ENCODE results near the gene MKKS. TPM values are rescaled to one million over a fixed set of nuclear protein-coding genes. Genes with fewer than 3 reads are reported as not detected.

Gene MKKS
- total RNA-seq, 1 experiment from 2014 or later: 15.3 TPM

GRCh38 chr20:10475225-10475624 is 41.2 kb upstream of the MKKS start:
- H3K27me3 Mint-ChIP-seq (ENCODE audit: insufficient read depth, unreplicated experiment): no peaks in the 10 kb centered on the region
- H3K36me3 Mint-ChIP-seq (ENCODE audit: insufficient read depth, unreplicated experiment): peaks cover 4% of the 10 kb centered on the region
- no peak for TF ChIP-seq CTCF (IDR thresholded peaks at IDR 0.05; ENCODE audit: insufficient read depth in 1 of 2, low read depth in 1 of 2, low read length in 1 of 2, severe bottlenecking in 1 of 2, unreplicated experiment in 1 of 2)
- no peak overlapping the region for H3K27ac Mint-ChIP-seq (ENCODE audit: unreplicated experiment)
- no peaks in the 10 kb centered on the region for H3K36me3 ChIP-seq (ENCODE audit: control insufficient read depth, insufficient read depth, low read length)
- H3K9me3 Mint-ChIP-seq (ENCODE audit: unreplicated experiment): no peaks in the 10 kb centered on the region
- H3K4me3 Mint-ChIP-seq (ENCODE audit: unreplicated experiment): no peak overlapping the region
- BruUV-seq (replicated peaks): no TSS peak
- no peaks in the 10 kb centered on the region for H3K4me1 ChIP-seq
- POLR2A ChIA-PET: no interaction called here
- intact Hi-C loops (cut with micrococcal nuclease; ENCODE audit: unreplicated experiment): no loop called here
- H3K9me3 ChIP-seq: no peaks in the 10 kb centered on the region
- H3K4me1 Mint-ChIP-seq (ENCODE audit: low read depth, unreplicated experiment): peaks cover 7% of the 10 kb centered on the region
- DNase-seq: no peak
- H3K27me3 ChIP-seq (replicated peaks; ENCODE audit: control insufficient read depth, insufficient read depth, low read length): no peaks in the 10 kb centered on the region
- H3K4me3 ChIP-seq (ENCODE audit: low read depth, low read length): no peak overlapping the region
- CTCF ChIA-PET: interaction anchor here (0.6 kb wide), 1 partner anchor 1537 kb away, joined by 3 read pairs; no protein-coding TSS in a partner anchor

GRCh38 chr20:10474606-10475184 is 40.7 kb upstream of the MKKS start:
- Histone ChIP-seq H3K27me3 (replicated peaks; ENCODE audit: control insufficient read depth, insufficient read depth, low read length) (no peaks in the 10 kb centered on the region), H3K36me3 (ENCODE audit: control insufficient read depth, insufficient read depth, low read length) (no peaks in the 10 kb centered on the region), H3K4me1 (no peaks in the 10 kb centered on the region), H3K9me3 (no peaks in the 10 kb centered on the region), H3K4me3 (ENCODE audit: low read depth, low read length) (no peak overlapping the region)
- peaks cover 7% of the 10 kb centered on the region for H3K4me1 Mint-ChIP-seq (ENCODE audit: low read depth, unreplicated experiment)
- no peaks in the 10 kb centered on the region for H3K9me3 Mint-ChIP-seq (ENCODE audit: unreplicated experiment)
- no peaks in the 10 kb centered on the region for H3K27me3 Mint-ChIP-seq (ENCODE audit: insufficient read depth, unreplicated experiment)
- ChIA-PET CTCF (interaction anchor here (0.6 kb wide), 1 partner anchor 1537 kb away, joined by 3 read pairs; no protein-coding TSS in a partner anchor), POLR2A (no interaction called here)
- H3K27ac Mint-ChIP-seq (ENCODE audit: unreplicated experiment): no peak overlapping the region
- DNase-seq: no peak
- TF ChIP-seq CTCF (IDR thresholded peaks at IDR 0.05; ENCODE audit: insufficient read depth in 1 of 2, low read depth in 1 of 2, low read length in 1 of 2, severe bottlenecking in 1 of 2, unreplicated experiment in 1 of 2): no peak
- H3K36me3 Mint-ChIP-seq (ENCODE audit: insufficient read depth, unreplicated experiment): peaks cover 4% of the 10 kb centered on the region
- no peak overlapping the region for H3K4me3 Mint-ChIP-seq (ENCODE audit: unreplicated experiment)
- BruUV-seq (replicated peaks): no TSS peak
- intact Hi-C loops (cut with micrococcal nuclease; ENCODE audit: unreplicated experiment): no loop called here

GRCh38 chr20:10472871-10473270 is 38.8 kb upstream of the MKKS start:
- Histone ChIP-seq H3K4me3 (ENCODE audit: low read depth, low read length) (no peak overlapping the region), H3K9me3 (no peaks in the 10 kb centered on the region), H3K36me3 (ENCODE audit: control insufficient read depth, insufficient read depth, low read length) (no peaks in the 10 kb centered on the region), H3K4me1 (peaks cover 6% of the 10 kb centered on the region; the same call in 1 of the 2 replicates), H3K27me3 (replicated peaks; ENCODE audit: control insufficient read depth, insufficient read depth, low read length) (no peaks in the 10 kb centered on the region)
- peaks cover 16% of the 10 kb centered on the region for H3K4me1 Mint-ChIP-seq (ENCODE audit: low read depth, unreplicated experiment)
- no peaks in the 10 kb centered on the region for H3K27me3 Mint-ChIP-seq (ENCODE audit: insufficient read depth, unreplicated experiment)
- TF ChIP-seq CTCF (IDR thresholded peaks at IDR 0.05; ENCODE audit: insufficient read depth in 1 of 2, low read depth in 1 of 2, low read length in 1 of 2, severe bottlenecking in 1 of 2, unreplicated experiment in 1 of 2): no peak
- H3K36me3 Mint-ChIP-seq (ENCODE audit: insufficient read depth, unreplicated experiment): peaks cover 3% of the 10 kb centered on the region
- H3K4me3 Mint-ChIP-seq (ENCODE audit: unreplicated experiment): no peak overlapping the region
- POLR2A ChIA-PET: no interaction called here
- DNase-seq: no peak
- no peak overlapping the region for H3K27ac Mint-ChIP-seq (ENCODE audit: unreplicated experiment)
- no peaks in the 10 kb centered on the region for H3K9me3 Mint-ChIP-seq (ENCODE audit: unreplicated experiment)
- CTCF ChIA-PET: no interaction called here
- BruUV-seq (replicated peaks): no TSS peak
- intact Hi-C loops (cut with micrococcal nuclease; ENCODE audit: unreplicated experiment): no loop called here
